Neural progenitor cell (in vitro differentiated cells): ENCODE results near the gene DQX1. TPM values are rescaled to one million over a fixed set of nuclear protein-coding genes. Genes with fewer than 3 reads are reported as not detected.

ENCODE experiments used
- DNase-seq: peaks from one replicate; pipeline ENCODE4 v3.0.0-alpha.2; 2016; ENCODE audit warnings: low spot score
- H2AFZ ChIP-seq: fragments of 200-600 bp; sonication (generic); replicated peaks from 2 replicates; pipeline ENCODE4 v1.6.1; 2016; ENCODE audit warnings: antibody characterized with exemption
- H3F3A ChIP-seq: fragments of 200-600 bp; sonication (generic); 2 replicates; pipeline ENCODE4 v1.6.1; 2016; ENCODE audit warnings: antibody characterized with exemption, low read depth
- H3K27ac ChIP-seq: fragments of 200-600 bp; sonication (generic); 2 replicates; pipeline ENCODE4 v1.5.1; 2016; ENCODE audit warnings: mild to moderate bottlenecking
- H3K27me3 ChIP-seq: fragments of 200-600 bp; sonication (generic); 2 replicates; pipeline ENCODE4 v1.6.1; 2016; ENCODE audit warnings: mild to moderate bottlenecking, moderate library complexity
- H3K36me3 ChIP-seq: fragments of 200-600 bp; sonication (generic); 2 replicates; pipeline ENCODE4 v1.5.1; 2016
- H3K4me1 ChIP-seq: fragments of 200-600 bp; sonication (generic); 2 replicates; pipeline ENCODE4 v1.6.1; 2016; ENCODE audit warnings: mixed run types
- H3K4me2 ChIP-seq: fragments of 200-600 bp; sonication (generic); 2 replicates; pipeline ENCODE4 v1.6.1; 2016
- H3K4me3 ChIP-seq: fragments of 200-600 bp; sonication (generic); 2 replicates; pipeline ENCODE4 v1.5.1; 2016
- H3K79me2 ChIP-seq: fragments of 200-600 bp; sonication (generic); 2 replicates; pipeline ENCODE4 v1.6.1; 2016; ENCODE audit warnings: low read depth
- H3K9ac ChIP-seq: fragments of 200-600 bp; sonication (generic); 2 replicates; pipeline ENCODE4 v1.6.1; 2016
- H3K9me3 ChIP-seq: fragments of 200-600 bp; sonication (generic); 2 replicates; pipeline ENCODE4 v1.5.1; 2016; ENCODE audit warnings: low read depth
- H4K20me1 ChIP-seq: fragments of 200-600 bp; sonication (generic); 2 replicates; pipeline ENCODE4 v1.6.1; 2016; ENCODE audit warnings: low read depth
- H3K27ac Mint-ChIP-seq: 3 replicates; pipeline ENCODE4 v1.8.0; 2021; ENCODE audit warnings: mixed read lengths
- H3K27me3 Mint-ChIP-seq: 2 replicates; pipeline ENCODE4 v1.8.0; 2022; ENCODE audit warnings: low read depth, mild to moderate bottlenecking, inconsistent platforms, moderate library complexity, mixed read lengths; ENCODE audit not compliant: insufficient read depth
- H3K36me3 Mint-ChIP-seq: 3 replicates; pipeline ENCODE4 v1.8.0; 2021; ENCODE audit warnings: mixed read lengths
- H3K4me1 Mint-ChIP-seq: 3 replicates; pipeline ENCODE4 v1.8.0; 2021; ENCODE audit warnings: mixed read lengths
- H3K4me3 Mint-ChIP-seq: 3 replicates; pipeline ENCODE4 v1.8.0; 2021; ENCODE audit warnings: mild to moderate bottlenecking, moderate library complexity, mixed read lengths
- H3K9me3 Mint-ChIP-seq: 3 replicates; pipeline ENCODE4 v1.8.0; 2020; ENCODE audit warnings: mixed read lengths
- CTCF ChIP-seq: fragments of 200-600 bp; sonication (generic); IDR thresholded peaks from 2 replicates; pipeline ENCODE4 v1.5.1; 2017; ENCODE audit warnings: antibody characterized with exemption, mild to moderate bottlenecking
- EZH2 ChIP-seq: fragments of 200-600 bp; sonication (generic); IDR thresholded peaks from 2 replicates; pipeline ENCODE4 v1.6.1; 2017; ENCODE audit warnings: antibody characterized with exemption, mild to moderate bottlenecking, moderate library complexity
- EZH2phosphoT487 ChIP-seq: fragments of 200-600 bp; sonication (generic); IDR thresholded peaks from 2 replicates; pipeline ENCODE4 v1.6.1; 2017; ENCODE audit warnings: antibody characterized with exemption
- total RNA-seq: library from RNA; depleted of rRNA; stranded (reverse); fragments of >200 nt; gene quantifications from 2 replicates; pipeline ENCODE4 v1.2.3, GENCODE V29; 2015; ENCODE audit warnings: low replicate concordance

The DQX1 gene
- total RNA-seq, 1 donor from 2014 or later, result 0.11 TPM

- peak overlapping the region; percentile 50 for H3K4me3 Mint-ChIP-seq
- Histone ChIP-seq H3K27ac (no peak overlapping the region), H4K20me1 (no peaks in the 10 kb centered on the region), H3K36me3 (no peaks in the 10 kb centered on the region), H3K4me3 (no peak overlapping the region), H3K4me1 (peaks cover 16% of the 10 kb centered on the region), H3K4me2 (no peak overlapping the region), H2AFZ (no peak overlapping the region), H3K79me2 (peaks cover 35% of the 10 kb centered on the region), H3K27me3 (no peaks in the 10 kb centered on the region), H3F3A (peaks cover 12% of the 10 kb centered on the region), H3K9ac (no peak overlapping the region), H3K9me3 (no peaks in the 10 kb centered on the region)
- H3K27me3 Mint-ChIP-seq, result peaks cover 7% of the 10 kb centered on the region
- TF ChIP-seq EZH2 (no peak), CTCF (no peak), EZH2phosphoT487 (no peak)
- H3K9me3 Mint-ChIP-seq, result no peaks in the 10 kb centered on the region
- no peak for DNase-seq
- H3K36me3 Mint-ChIP-seq, result peaks cover 20% of the 10 kb centered on the region
- no peak overlapping the region for H3K27ac Mint-ChIP-seq
- peaks cover 29% of the 10 kb centered on the region for H3K4me1 Mint-ChIP-seq
Observed at GRCh38 chr2:74532222-74532621, 6.2 kb upstream of the DQX1 start.

- no peak for DNase-seq
- Histone ChIP-seq H4K20me1 (no peaks in the 10 kb centered on the region), H2AFZ (no peak overlapping the region), H3K36me3 (no peaks in the 10 kb centered on the region), H3K4me2 (no peak overlapping the region), H3K4me3 (no peak overlapping the region), H3K27ac (no peak overlapping the region), H3K9me3 (no peaks in the 10 kb centered on the region), H3K4me1 (peaks cover 16% of the 10 kb centered on the region), H3K27me3 (no peaks in the 10 kb centered on the region), H3F3A (peaks cover 12% of the 10 kb centered on the region), H3K9ac (no peak overlapping the region), H3K79me2 (peaks cover 35% of the 10 kb centered on the region)
- peaks cover 29% of the 10 kb centered on the region for H3K4me1 Mint-ChIP-seq
- H3K36me3 Mint-ChIP-seq, result peaks cover 26% of the 10 kb centered on the region
- H3K27me3 Mint-ChIP-seq, result peaks cover 7% of the 10 kb centered on the region
- TF ChIP-seq CTCF, result no peak
- no peak for TF ChIP-seq EZH2phosphoT487
- no peak for TF ChIP-seq EZH2
- no peaks in the 10 kb centered on the region for H3K9me3 Mint-ChIP-seq
- no peak overlapping the region for H3K27ac Mint-ChIP-seq
- peak overlapping the region; percentile 96 for H3K4me3 Mint-ChIP-seq
Observed at GRCh38 chr2:74531666-74532065, 5.6 kb upstream of the DQX1 start.

- Histone ChIP-seq H3F3A (peaks cover 12% of the 10 kb centered on the region), H2AFZ (peak overlapping the region; percentile 68), H4K20me1 (no peaks in the 10 kb centered on the region), H3K9ac (peak overlapping the region; percentile 29), H3K9me3 (no peaks in the 10 kb centered on the region), H3K4me1 (peaks cover 16% of the 10 kb centered on the region), H3K27me3 (no peaks in the 10 kb centered on the region), H3K79me2 (peaks cover 35% of the 10 kb centered on the region), H3K27ac (no peak overlapping the region), H3K4me2 (peak overlapping the region; percentile 92), H3K36me3 (no peaks in the 10 kb centered on the region), H3K4me3 (peak overlapping the region; percentile 97)
- H3K9me3 Mint-ChIP-seq, result no peaks in the 10 kb centered on the region
- H3K27me3 Mint-ChIP-seq, result peaks cover 7% of the 10 kb centered on the region
- H3K27ac Mint-ChIP-seq, result no peak overlapping the region
- peaks cover 32% of the 10 kb centered on the region for H3K36me3 Mint-ChIP-seq
- H3K4me1 Mint-ChIP-seq, result peaks cover 32% of the 10 kb centered on the region
- peak overlapping the region; percentile 96 for H3K4me3 Mint-ChIP-seq
- peak; percentile 53 for DNase-seq
- TF ChIP-seq EZH2phosphoT487 (no peak), EZH2 (no peak), CTCF (no peak)
Observed at GRCh38 chr2:74530239-74531187, 4.5 kb upstream of the DQX1 start.
